GM19328 (cell line): Measurements from ENCODE around the gene IFT22.
"Not testable (repeated sequence)": the region's sequence is repeated elsewhere in the genome, so short reads cannot be mapped to it uniquely, and the experiment has no call there.

Experiments used
- ATAC-seq: cut with Tn5 transposase; IDR thresholded peaks from one replicate; pipeline ENCODE4 v1.9.1; 2021; ENCODE audit warnings: mild to moderate bottlenecking, moderate library complexity; ENCODE audit not compliant: unreplicated experiment

Gene IFT22

DNA sequence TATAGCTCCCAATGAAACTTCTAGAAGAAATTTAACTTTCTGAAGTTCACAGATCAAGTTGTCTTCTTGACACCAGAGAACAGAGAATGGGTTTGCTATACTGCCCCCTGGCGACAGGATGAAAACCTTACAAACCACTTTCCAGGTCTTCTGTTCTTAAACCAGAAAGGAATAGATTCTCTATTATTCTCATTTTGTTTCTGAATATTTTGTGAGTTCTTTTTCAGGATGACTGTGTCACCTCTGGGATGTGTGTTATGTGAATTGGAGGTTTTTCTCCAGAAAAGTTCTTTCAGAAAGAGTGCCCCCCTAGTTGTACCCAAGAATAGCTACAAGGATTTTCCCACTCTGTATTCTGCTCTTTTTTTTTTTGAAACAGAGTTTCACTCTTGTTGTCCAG, 6.3 kb downstream of the IFT22 start:
- no peak for ATAC-seq

DNA sequence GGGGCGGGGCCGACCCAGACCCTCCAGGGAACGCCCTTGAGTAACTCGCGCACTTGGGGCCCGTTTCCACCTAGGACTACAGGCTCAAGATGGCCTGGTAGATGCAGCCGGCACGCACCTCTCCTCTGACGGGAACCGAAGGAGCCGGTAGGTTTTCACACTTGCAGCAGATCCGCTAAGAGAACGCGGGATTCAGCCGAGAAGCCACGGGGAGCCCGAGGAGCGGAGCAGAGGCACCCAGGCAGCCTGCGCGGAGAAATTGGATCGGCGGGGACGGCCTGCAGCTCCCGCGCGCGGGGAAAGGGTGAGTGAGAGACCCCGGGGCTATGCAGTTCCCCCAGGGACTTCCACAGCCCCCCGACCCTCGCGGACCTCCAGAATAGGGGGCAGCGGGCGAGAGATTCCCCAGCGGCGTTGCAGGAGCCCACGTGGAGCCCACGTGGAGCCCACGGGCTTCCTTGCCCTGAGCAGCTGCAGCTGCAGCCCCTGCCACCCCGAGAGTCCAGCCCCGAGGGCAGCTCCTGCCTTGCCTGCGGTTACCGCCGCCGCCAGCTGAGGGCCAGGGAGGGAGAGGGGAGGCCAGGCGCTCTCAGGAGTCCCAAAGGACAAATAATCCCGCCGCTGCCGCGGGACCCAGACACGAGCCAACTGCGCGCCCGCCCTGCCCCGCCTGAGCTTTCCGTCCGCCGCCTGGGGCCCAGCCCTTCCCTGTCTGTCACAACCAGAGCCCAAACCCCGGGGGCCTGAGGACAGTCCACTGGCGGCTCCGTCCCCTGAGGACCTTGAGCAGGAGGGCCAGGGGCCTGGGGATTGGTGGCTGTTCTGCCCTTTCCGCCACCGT, 13.1 kb downstream of the IFT22 start:
- no peak for ATAC-seq

GRCh38 chr7:101306307-101306706, 15.3 kb downstream of the IFT22 start:
- no peak for ATAC-seq

DNA sequence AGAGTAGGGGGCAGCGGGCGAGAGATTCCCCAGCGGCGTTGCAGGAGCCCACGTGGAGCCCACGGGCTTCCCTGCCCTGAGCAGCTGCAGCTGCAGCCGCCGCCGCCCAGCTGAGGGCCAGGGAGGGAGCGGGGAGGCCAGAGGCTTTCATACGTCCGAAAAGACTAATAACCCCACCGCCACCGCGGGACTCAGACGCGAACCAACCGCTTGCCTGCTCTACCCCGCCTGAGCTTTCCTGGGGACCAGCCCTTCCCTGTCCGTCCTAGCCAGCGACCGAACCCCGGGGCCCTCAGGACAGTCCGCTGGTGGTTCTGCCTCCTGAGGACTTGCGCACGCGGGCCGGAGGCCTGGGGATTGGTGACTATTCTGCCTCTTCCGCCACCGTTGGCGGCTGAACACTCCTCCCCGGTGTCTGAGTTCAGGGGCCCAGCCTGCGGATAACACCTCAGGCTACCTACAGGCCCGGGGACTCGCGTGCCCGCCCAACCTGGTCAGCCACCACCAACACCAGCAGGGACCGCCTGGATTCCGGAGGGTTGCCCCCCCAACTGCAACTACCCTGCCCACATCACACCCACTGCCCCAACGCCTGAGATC, 18.4 kb downstream of the IFT22 start:
- no peak for ATAC-seq

- no peak for ATAC-seq
Measured at GRCh38 chr7:101302641-101303101, 18.9 kb downstream of the IFT22 start.

GRCh38 chr7:101300465-101301376, 20.9 kb downstream of the IFT22 start:
- no peak for ATAC-seq

- ATAC-seq: no peak
Measured at GRCh38 chr7:101299511-101300464, 21.8 kb downstream of the IFT22 start.

DNA sequence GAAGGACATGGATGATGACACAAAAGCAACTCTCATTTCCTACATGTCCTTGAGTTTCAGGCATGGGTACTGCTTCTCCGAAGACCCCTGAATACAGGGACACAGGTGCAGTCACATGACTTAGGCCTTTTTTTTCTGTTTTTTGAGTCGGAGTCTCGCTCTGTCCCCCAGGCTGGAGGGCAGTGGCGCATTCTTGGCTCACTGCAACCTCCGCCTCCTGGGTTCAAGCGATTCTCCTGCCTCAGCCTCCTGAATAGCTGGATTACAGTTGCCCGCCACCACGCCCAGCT, 26.8 kb downstream of the IFT22 start:
- ATAC-seq: no peak

DNA sequence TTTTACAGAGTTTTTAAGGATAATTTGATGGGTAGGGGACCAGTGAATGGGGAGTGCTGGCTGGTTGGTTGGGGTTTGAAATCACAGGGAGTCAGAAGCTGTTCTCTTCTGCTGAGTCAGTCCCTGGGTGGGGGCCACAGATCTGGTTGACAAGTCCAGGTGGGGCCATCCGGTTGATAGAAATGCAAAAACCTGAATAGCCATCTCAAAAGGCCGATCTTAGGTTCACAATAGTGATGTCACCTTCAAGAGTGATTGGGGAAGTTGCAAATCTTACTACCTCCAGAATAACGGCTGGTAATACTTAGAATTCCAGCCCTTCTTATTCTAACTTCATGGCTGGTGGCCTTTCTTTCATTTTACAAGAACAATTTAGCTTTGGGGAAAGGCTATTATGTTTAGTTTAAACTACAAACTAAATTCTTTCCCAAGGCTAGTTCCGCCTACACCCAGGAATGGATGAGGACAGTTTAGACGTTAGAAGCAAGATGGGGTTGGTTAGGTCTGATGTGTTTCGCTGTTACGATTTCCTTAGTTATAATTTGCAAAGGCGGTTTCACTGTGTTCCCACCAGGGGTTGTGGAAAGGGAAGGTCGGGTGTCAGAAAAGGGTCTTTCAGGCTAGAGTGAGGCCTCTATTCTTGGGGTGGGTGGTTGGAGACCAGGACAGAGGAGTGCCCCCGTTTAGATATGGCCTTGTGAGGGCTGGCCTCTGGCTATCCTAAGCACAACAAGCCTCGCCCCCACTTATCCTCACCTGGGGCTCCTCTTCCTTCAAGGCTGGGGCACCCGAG, 27.4 kb downstream of the IFT22 start:
- ATAC-seq: no peak

DNA sequence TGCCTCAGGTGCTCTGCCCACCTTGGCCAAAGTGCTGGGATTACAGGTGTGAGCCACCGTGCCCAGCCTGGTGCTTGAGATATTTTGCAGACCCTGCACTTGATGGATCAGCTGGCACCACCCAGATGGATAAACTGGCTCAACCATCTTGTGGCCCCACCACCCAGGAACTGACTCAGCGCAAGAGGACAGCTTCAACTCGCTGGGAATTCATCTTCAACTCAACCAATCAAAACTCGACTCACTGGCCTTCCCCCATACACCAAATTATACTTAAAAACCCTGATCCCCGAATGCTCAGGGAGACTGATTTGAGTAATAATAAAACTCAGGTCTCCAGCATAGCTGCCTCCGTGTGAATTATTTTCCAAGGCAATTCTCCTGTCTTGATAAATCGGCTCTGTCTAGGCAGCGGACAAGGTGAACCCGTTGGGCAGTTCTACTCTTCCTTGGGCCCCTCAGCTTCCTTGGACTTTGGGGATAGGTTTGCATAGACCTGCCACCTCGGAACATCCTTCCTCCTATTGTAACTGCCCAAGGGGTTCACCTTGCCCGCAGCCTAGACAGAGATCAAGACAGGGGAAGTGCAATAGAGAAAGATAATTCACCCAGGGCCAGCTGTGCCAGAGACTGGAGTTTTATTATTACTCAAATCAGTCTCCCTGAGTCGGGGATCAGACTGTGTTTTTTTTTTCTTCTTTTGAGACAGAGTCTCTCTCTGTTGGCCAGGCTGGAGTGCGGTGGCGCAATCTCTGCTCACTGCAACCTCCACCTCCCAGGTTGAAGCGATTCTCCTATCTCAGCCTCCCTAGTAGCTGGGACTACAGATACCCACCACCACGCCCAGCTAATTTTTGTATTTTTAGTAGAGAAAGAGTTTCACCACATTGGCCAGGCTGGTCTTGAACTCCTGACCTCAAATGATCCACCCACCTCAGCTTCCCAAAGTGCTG, 28.3 kb downstream of the IFT22 start:
- not testable (repeated sequence) for ATAC-seq

- ATAC-seq: not testable (repeated sequence)
Measured at GRCh38 chr7:101292566-101292965, 29.0 kb downstream of the IFT22 start.

GRCh38 chr7:101290186-101291037, 31.2 kb downstream of the IFT22 start:
- not testable (repeated sequence) for ATAC-seq

- ATAC-seq: not testable (repeated sequence)
Measured at GRCh38 chr7:101289687-101290086, 31.9 kb downstream of the IFT22 start.

DNA sequence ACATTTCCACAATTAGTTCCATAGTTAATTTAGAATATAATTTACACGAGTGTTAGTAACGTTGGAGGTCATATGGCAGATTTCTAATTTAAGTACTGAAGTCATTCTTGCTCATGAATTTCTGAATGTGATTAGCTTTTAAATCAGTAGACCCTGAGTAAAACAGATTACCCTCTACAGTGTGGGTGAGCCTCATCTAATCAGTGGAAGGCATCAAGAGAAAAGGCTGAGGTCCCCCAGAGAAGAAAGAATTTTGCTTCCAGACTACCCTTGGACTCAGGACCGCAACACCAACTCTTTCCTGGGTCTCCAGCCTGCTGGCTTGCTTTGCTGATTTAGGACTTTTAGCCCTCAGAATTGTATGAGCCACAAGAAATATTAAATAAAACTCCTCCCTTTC, 33.2 kb downstream of the IFT22 start:
- no peak for ATAC-seq

- no peak for ATAC-seq
Measured at GRCh38 chr7:101287032-101287431, 34.6 kb downstream of the IFT22 start.

- ATAC-seq: not testable (repeated sequence)
Measured at GRCh38 chr7:101285880-101286279, 35.7 kb downstream of the IFT22 start.

DNA sequence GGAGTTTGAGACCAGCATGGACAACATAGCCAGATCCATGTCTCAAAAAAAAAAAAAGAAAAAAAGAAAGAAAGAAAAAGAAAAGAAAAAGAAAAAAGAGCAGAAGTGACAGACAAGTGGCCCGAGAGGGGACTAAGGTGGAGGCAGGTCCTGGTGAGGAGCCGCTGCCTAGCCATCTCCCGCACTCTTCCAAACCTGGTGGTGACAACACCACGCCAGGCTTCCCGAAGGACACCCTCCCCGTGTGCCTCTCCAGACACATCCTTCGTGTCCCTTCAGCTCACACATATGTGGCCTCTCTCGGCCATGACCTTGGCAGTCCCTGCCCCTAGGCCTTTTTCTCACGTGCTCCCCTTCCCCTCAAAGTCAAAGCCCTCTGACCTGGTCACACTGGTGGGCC, 36.4 kb downstream of the IFT22 start:
- no peak for ATAC-seq

GRCh38 chr7:101280912-101281311, 40.7 kb downstream of the IFT22 start:
- ATAC-seq: not testable (repeated sequence)
